OCI-LY1 (cell line): Measurements from ENCODE around the gene CAMTA1.

ENCODE experiments used
- EZH2 ChIP-seq: fragments of 200-600 bp; sonication (generic), shearing (Covaris generic); IDR thresholded peaks from 2 replicates; pipeline ENCODE4 v1.8.0; 2017; ENCODE audit warnings: borderline replicate concordance, mixed run types, mild to moderate bottlenecking, antibody characterized with exemption, low read length, moderate library complexity, mixed read lengths
- TF ChIP-seq, protein P1 (sequence below): fragments of 200-600 bp; sonication (generic), shearing (Covaris generic); IDR thresholded peaks from 2 replicates; pipeline ENCODE4 v1.5.1; 2017; ENCODE audit warnings: mild to moderate bottlenecking, antibody characterized with exemption, low read length, moderate library complexity, mixed read lengths

DNA sequence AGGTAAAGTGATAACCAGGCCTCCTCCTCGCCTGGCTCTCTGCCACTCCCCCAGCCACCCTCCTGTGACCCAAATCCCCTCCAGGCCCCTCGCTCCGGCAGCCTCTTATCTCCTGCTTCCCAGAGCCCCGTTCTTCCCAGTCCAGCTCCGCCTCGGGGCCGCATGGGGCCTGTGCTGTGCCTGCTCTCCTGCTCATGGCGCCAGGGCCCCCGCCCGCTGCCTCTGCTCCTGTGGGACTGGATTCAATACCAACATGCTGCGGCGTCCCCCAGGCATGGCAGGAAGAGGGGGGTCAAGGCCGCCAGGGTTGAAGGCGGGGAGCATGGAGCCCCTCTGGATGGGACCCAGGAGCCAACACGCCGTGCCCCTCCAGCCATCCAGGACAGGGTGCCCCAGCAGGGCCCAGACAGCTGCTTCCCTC lies 772.8 kb downstream of the CAMTA1 start:
- TF ChIP-seq, protein P1, sequence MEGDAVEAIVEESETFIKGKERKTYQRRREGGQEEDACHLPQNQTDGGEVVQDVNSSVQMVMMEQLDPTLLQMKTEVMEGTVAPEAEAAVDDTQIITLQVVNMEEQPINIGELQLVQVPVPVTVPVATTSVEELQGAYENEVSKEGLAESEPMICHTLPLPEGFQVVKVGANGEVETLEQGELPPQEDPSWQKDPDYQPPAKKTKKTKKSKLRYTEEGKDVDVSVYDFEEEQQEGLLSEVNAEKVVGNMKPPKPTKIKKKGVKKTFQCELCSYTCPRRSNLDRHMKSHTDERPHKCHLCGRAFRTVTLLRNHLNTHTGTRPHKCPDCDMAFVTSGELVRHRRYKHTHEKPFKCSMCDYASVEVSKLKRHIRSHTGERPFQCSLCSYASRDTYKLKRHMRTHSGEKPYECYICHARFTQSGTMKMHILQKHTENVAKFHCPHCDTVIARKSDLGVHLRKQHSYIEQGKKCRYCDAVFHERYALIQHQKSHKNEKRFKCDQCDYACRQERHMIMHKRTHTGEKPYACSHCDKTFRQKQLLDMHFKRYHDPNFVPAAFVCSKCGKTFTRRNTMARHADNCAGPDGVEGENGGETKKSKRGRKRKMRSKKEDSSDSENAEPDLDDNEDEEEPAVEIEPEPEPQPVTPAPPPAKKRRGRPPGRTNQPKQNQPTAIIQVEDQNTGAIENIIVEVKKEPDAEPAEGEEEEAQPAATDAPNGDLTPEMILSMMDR, result no peak
- TF ChIP-seq EZH2, result no peak
